Tibial nerve (tissue), 3 donors: Measurements from ENCODE around the gene SMG6.

ENCODE experiments used
- POLR2A ChIP-seq, 2 donors: fragments of 450-650 bp; IDR thresholded peaks; one replicate each; pipeline ENCODE4 v1.6.1; 2017; ENCODE audit warnings: antibody characterized with exemption in 2 of 2, mild to moderate bottlenecking in 2 of 2, moderate library complexity in 2 of 2
- TF ChIP-seq, protein P1 (sequence below), 5 experiments: fragments of 200-600 bp in 3 of 5; fragments of 450-650 bp in 2 of 5; sonication (generic) in 3 of 5; IDR thresholded peaks; one replicate each; pipeline ENCODE4 v1.5.1; 2016 to 2019; ENCODE audit warnings: antibody characterized with exemption in 5 of 5, mild to moderate bottlenecking in 3 of 5, moderate library complexity in 2 of 5

DNA sequence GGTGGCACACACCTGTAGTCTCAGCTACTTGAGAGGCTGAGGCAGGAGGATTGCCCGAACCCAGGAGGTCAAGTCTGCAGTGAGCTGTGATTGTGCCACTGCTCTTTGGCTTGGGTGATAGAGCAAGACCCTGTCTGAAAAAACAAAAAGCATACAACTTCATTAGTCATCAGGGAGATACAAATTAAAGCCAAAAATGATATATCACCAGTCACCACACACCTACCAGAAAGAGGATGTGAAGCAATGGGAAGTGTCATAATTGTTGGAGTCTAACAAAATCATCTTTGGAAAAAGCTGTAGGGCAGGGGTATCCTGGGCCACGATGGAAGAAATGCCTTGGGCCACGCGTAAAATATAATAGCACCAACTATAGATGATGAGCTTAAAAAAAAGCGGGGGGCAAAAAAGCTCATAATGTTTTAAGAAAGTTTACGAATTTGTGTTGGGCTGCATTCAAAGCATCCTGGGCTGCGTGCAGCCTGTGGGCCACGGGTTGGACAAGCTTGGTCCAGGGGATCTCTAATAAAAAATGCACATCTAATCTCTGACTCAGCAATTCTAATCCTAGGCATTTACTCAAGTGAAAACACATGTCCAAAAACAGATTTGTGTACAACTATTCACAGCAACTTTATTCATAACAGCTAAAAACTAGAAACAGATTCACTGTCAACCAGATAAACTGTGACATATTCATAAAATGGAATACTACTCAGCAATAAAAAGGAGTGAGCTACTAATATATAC is 182.8 kb downstream of the SMG6 start:
- TF ChIP-seq, protein P1, sequence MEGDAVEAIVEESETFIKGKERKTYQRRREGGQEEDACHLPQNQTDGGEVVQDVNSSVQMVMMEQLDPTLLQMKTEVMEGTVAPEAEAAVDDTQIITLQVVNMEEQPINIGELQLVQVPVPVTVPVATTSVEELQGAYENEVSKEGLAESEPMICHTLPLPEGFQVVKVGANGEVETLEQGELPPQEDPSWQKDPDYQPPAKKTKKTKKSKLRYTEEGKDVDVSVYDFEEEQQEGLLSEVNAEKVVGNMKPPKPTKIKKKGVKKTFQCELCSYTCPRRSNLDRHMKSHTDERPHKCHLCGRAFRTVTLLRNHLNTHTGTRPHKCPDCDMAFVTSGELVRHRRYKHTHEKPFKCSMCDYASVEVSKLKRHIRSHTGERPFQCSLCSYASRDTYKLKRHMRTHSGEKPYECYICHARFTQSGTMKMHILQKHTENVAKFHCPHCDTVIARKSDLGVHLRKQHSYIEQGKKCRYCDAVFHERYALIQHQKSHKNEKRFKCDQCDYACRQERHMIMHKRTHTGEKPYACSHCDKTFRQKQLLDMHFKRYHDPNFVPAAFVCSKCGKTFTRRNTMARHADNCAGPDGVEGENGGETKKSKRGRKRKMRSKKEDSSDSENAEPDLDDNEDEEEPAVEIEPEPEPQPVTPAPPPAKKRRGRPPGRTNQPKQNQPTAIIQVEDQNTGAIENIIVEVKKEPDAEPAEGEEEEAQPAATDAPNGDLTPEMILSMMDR (IDR thresholded peaks at IDR 0.05): no peak
- TF ChIP-seq POLR2A (IDR thresholded peaks at IDR 0.05): no peak
